Superior temporal gyrus (tissue), 1 donor: ENCODE measurements around the gene IRAK1.

ENCODE experiments used
- DNase-seq: peaks from one replicate; pipeline ENCODE4 v3.0.0-alpha.2; 2016; ENCODE audit errors: extremely low spot score

Gene IRAK1

DNA sequence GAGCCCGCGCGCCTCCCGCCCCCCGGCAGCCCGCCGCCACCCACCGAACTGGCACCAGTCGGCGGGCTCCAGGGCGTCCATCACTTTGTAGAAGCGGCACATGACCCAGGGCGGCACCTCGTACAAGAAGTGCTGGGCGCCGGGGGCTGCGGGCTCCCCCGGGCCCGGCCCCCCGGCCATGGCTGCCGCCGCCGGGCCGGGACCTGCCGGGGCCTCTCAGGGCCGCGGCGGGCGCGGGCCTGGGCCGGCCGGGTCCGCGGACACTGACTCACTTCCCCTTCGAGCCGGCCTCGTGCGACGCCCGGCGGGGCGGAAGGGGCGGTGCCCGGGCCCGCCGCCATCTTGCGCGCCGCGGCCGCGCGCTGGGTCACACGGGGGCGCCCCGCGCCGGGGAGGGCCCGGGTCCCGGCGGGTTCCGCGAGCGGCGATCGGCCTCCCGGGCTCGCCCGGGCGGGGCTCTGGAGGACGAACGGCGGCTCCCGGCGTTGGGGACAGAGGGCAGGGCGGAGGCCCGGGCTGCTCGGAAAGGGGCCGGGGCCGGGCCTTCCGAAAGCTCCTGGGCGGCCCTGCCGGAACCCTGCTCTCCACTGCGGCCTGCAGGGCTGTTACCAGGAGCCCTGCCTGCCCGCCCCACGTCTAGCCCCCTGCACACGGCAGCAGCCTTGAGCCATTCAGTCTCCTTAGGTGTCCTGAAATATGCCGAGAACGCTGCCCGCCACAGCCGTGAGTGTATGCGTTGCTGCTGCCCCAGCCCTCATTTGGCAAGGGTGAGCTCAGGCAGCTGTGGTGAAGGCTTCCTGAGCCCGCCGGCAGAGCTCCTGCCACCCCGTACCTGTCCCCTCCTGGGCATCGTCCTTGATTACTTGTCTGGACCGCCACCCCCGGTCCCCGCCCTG is at the start of gene IRAK1:
Gene IRAK1 (minus strand): TSS at position 270 of the 896 bp plus-strand sequence. CDS start 90 bp downstream, at position 180.
- no peak for DNase-seq

DNA sequence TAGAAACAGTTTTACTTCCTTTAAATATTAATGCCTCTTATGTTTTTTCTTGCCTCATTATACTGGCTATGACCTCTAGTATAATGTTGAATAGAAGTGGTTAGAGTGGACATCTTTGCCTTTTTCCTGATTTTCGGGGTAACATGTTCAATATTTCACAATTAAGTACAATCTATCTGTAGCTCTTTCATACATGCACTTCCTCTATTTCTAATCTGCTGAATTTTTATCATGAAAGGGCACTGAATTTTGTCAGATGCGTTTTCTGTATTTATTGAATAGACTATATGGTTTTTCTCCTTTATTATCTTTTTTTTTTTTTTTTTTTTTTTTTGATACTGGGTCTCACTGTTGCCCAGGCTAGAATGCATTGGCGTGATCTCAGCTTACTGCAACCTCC is 48.9 kb upstream of the IRAK1 start:
- no peak for DNase-seq

DNA sequence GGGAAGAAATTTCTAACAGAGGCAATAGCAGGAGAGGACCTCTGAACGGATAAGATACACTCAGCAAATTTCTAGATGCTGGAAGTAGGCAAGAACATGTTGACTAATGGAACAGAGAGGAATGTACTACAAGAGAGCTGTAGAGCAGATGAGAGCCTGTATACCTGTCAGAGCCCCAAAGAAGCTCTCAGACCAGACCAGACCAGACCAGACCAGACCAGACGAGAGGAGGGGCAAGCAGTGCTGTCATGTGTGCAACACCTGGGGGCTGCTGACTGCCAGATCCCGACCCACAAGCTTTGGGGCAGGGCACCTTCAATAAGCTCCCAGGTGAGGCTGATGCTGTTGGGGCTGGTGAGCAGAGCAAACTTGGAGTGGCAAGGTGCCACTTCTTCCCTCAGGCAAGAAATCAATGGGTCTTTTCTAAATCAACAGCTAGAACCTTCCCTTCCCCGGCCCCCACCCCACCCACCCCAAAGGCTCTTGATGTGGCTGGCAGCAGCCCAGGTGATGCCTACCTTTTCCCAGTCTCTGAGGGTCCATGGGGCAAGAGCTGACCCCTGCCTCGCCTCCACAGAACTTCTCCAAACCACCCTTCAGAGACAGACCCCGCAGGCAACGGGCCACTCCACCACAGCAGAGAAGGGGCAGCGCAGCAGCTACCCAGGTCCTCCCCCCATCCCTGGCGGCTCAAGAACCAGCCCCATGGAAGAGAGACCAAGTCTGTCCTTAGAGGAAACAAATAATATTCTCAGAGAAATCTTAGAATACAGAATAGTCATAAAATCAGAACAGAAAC is 45.1 kb upstream of the IRAK1 start:
- DNase-seq: no peak

DNA sequence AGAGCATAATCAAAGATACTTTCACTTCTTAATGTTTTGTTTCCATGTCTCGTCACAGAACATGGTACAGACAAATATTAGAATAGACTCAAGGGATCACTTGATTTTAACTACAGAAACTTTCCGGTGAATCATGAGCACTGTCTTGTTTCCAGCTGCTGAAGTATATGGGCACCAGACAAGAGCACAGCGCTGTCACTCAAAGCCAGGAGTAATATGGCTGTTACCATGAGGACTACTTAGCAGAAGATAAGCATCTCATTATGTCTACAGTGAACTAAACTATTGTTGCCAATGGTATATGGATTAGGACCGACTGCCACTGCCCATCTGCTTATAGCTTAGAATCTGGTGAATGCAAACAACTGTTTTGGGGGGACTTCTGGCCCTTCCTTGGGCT is 43.5 kb upstream of the IRAK1 start:
- no peak for DNase-seq

DNA sequence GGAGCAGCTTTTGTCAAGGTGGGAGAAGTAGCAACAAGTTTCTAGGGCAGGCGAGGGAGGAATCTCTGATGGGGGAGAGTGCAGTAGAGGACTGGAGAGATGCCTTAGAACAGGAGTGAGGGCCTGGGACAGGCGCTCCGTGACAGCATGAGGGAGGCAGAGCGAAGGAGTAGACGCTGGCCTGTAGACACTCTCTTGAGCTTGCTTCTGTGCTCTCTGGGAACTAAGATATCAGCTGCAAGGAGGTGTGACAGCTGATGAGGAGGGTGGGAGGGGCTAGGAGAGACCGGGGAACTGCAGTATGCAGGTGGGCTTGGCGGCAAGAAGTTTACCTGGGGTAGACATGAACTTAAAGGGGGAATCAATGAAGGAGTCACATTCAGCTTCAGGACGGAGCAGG is 42.1 kb upstream of the IRAK1 start:
- DNase-seq: no peak

DNA sequence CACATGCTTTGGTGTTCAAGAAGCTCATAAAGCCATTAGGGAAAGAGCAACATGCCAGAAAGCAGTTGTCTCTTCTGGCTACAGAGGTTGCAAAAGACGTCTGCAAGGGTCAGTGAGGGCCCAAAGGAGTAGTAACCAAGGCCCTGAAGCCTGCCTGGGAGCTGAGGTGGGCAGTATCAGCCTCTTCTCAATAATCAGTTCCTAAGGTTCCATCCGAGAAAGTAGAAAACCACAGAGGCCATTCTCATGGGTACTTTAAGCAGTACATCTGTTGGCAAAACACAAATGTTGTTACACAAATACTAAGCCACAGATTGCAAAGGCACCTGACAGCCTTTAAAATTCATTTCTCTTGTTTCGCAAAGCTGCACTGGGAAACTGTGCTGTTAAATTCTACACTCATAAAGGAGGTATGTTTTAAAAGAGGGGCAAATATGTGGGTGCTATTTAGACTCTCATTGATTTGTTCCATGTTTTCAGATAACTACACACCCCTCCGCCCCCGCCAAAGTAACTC is 40.1 kb upstream of the IRAK1 start:
- DNase-seq: no peak

DNA sequence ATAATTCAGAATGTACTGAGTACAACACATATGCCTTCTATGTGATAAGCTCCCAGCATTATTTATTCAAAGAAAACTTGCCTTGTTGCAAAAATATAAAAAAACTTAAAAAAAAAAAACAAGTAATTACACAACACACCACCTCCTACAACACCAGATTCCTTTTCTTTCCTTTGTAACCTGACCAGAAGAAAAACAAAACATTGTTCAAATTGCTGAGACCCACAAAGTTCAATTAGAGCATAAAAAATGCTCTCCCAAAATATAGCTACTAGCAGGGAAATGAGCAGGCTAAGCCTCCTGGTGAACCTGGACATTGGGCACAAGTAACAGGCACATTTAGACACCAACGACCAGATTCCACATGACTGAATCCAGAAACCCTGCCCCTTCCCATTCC is 39.5 kb upstream of the IRAK1 start:
- no peak for DNase-seq

DNA sequence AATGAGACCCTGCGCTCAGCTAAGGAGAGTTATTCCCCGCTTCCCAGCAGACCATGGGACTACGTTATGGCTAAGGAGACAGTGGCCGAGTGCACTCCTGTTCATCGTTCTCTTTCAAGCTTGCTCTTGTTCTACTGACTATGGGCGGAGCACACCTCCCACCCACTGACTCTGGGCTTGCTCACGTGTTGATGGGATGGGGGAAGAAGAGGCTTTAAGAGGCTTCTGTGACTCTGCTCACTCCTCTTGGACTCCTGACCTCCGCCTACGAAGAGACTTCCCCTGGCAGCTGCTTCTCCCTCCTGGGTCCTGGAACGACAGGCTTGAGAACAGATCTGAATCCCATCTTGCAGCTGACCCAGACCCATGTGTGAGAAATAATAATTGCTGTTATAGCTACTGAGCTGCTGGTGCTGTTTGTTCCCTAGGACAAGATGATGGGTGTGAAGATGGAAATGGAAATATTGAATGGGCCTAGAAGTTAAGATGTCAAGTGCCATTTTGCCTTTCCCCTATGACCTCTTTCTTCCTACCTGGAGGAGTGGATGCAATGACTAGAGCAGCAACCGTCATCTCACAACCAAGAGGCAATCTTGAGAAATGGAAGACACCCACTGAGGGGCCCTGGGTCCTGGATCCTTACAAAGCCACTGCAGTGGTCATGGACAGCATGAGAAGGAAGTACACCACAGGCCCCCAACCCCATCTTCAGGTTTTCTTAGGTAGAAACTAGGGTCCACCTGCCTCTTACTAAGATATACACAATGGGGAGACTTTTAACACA is 38.7 kb upstream of the IRAK1 start:
- no peak for DNase-seq

DNA sequence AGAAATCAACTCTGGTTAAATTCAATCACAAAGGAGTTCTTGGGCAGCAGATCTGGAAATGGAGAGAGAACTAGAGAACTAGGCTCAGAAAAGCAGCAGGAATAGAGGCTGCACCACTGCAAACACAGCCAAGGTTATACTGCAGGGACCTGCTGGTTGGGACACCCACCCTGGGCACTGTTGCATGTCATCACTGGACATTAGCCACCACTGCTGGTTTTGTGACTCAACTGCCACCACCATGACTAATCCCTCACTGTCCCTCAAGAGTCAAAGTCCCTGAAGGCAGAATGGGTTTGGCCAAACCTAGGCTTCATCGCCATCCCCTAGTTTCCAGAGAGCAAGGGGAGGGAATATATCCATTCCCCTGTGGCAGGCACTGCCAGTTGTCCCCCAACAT is 38.1 kb upstream of the IRAK1 start:
- DNase-seq: no peak

DNA sequence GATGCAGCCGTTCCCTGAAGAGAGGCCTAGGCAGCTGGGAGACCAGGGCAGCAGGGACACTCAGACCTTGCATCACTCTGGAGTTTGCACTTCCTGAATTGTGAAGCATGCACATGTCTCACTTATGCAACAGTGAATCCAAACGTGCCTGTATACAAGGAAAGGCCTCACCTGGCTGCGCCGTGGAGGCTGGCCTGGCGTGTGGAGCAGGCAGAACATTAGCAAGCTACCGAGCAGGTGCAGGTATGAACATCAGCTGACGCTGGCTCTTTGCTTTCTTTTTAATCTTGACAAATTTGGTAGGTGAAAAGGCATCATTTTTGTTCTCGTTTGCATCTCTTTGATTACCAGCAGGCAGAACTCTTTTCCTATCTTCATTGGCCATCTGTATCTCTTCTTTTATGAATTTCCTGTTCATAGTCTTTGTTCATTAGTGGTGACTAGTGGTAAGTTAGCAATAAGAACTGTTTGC is 37.1 kb upstream of the IRAK1 start:
- no peak for DNase-seq

DNA sequence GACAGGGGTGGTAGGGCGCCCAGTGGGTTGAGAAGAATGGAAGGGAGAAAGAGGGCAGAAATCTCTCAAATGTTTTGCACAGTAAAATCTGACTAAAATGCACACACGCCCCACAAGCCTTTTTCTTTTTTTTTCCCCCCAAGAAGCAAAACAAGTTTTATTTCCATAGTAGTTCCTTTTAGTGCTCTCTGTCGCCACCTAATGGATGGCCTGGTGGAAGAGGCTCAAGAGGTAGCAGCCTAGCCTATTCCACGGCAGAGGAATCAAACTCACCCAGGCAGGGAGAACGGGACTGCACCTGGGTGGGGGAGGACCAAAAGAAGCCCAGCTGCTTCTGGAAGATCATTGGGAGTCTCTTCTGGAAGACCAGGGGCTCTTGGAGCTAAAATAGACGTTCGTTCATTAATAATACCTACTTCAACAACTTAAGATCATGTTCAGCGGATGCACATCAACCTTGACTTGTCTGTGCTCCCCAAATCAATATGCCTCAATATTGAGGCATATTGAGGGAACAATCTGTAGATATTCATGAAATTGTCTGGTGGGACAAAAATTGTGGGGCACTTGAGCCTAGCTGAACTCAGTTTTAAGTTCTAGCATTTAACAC is 31.6 kb upstream of the IRAK1 start:
- DNase-seq: peak; percentile 75

DNA sequence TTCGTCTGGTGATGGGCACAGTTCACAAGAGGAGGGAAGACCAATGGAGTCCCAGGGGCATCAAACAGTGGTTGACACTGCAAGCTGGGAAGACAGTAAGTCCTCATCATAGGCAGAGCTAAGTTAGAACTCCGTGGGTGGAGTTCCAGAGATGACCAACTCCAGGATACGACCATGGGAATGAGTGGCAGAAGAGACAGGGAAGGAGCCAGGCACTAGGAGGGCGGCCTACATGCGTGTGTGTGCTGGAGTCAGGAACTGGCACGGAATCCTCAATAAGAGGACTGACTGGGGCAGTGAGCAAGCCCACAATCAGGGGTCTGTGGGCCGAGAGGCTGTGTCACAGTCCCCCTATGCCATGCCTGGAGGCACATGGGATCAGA is 30.4 kb upstream of the IRAK1 start:
- DNase-seq: no peak

DNA sequence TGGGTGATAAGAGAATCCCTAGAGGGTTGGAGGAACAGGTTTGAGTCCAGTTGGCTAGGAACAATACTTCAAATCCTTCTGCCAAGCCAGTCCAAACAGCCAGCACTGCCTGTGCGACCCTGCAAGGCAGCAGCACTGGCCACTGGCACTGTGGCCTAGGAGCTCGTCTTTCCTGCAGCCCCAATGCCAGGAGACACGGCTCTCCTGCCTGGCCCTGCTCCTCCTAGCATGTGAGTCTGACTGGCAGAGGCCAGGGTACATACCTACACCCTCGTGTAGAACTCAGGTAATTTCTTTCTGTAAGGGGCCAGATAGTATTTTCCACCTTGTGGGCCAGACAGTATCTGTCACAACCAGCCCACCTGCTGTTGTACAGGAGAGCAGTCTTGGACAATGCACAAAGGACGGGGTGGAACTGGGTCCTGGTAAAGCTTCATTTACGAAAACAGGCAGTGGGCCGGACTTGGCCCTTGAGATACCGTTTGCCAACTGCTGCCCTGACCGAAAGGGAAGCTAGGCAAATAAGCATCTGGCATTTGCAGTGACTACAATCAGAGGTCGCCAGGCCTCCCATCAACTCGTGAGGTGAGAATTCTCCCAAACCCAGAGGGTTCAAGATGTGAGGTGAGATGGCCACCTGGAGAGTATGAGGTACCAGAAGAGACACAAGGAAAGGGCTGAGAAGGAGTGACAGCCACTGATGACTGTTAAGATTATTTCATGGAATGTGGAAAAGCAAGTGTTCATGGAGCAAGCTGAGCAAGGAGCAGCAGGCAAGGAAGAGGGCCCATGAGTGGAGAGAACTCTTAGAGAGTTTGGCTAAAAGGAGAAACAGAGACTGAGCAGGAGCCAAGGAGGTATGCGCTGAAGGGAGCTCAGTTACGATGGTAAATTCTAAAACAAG is 29.8 kb upstream of the IRAK1 start:
- DNase-seq: no peak

DNA sequence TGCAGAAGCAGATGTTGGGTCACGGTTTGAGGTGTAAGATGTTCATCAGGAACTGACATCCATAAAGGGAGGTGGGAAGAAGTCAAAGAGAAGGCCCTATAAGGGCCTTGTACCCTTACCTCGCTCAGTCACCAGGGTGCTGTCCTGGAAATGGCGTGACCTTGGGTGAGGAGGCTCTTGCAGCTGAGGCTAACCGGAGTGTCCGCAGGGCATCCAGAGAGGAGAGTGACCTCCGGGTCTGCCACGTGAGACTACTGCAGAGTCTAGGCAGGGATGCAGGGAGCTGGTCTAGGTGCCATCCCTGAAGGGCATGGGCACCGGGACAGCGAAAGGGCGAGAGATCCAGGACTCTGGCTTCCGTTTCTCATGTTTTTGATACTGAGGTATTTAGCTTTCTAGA is 28.7 kb upstream of the IRAK1 start:
- no peak for DNase-seq

DNA sequence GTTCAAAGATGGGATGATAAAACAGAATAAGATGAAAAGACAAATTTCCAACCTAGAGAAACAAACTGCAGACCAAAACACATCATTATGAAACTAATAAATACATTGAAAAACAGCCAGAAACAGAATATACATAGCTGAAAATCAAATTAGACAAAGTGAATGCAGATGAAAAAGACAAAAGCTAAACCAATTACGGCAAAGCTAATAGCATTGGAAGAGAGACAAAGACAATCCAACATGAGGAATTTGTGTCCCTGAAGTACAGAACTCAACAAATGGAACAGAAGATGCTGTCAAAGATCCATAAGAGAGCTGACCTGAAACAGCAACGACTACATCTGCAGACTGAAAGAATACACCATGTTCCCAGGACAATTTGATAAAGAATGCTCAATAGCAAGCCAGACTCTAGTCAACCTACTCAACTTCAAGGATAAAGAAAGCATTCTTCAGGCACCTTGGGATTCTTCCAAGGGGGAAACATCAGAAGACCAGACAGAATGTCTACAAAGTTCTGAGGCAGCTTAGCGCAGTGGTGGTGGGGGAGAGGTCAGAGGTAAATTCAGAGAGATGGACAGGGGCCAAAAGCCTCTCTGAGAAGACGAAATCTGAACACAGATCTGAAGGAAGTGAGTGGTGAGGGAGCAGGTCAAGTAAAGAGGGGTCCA is 27.4 kb upstream of the IRAK1 start:
- no peak for DNase-seq

DNA sequence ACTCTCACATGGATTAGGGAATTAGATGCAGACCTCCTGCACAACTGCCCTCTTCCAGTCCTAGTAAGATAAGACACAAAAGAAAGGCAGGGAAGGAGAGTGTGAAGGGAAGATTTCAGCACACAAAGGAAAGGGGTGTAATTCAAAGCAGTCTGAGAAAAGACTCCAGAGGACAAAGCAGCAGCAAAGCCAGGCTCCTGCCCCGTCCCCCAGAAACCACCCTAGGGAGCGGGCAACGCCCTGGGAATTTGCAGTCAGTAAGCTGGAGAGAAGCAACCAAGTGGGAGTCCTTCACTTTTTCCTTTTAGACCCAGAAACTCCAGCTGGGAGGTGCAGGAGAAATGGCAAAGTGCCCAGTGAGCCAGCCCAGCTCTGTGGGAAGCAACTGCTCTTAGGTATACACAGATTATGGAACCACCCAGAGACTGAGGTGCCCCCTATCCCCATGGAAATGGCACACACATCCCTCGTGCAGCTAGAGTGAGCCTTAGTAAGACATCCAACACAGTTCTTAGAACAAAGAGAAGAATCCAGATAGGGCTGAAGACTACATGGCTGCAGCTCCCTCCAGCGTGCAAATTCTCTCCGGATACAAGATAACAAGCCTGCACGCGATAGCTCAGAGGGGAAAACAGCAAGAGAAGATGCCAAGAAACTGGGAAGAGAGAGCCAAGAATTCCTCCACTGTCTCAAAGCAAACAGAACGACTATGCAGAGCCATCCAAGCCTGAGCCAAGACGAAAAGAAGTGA is 26.5 kb upstream of the IRAK1 start:
- peak; percentile 51 for DNase-seq

DNA sequence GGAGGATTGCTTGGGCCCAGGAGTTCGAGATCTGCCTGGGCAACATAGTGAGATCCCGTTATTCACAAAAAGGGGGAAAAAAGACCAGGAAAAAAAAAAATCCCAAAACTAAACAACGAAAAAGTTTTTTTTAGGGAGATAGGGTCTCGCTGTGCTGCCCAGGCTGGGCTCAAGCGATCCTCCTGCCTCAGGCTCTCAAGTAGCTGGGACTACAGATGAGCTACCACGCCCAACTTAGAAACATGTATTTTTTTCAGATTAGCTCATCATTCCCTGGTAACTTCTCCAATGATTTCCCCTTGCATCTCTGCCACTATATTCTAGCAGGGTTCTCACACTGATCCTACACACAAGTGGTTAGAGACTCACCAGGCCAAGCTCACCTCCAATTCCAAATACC is 24.4 kb upstream of the IRAK1 start:
- no peak for DNase-seq

DNA sequence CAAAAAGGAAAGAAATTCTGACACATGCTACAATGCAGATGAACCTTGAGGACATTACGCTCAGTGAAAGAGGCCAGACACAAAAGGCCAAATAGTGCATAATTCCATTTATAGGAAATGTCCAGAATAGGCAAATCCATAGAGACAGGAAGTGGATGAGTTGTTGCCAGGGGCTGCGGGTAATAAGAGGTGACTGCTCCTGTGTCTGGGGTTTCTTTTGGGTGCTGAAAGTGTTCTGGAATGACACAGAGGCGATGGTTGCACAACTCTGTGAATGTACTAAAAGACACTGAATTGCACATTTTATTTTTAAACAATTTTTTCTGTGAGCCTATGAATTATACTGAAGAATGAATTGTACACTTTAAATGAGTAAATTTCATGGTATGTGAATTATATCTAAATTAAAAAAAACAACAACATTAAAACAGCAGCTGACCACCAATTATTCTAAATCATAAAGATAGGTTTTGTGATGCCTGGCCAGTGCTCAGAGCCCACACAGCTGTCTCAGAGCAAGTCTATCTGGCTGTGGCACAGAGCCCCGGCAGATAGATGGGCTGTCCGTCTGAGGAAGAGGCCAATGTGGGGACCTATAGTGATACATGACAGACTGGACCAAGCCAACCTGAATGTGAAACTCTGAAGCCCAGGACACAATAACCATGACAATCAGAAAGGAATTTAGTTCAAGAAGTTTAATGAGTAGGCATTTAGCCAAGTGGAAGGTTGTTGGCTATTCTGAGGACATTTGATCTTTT is 23.5 kb upstream of the IRAK1 start:
- no peak for DNase-seq
